Suprapubic skin (tissue), 4 donors: Measurements from ENCODE around the gene RPL18A. TPM values are rescaled to one million over a fixed set of nuclear protein-coding genes. Genes with fewer than 3 reads are reported as not detected.

ENCODE experiments used
- DNase-seq, 2 donors: peaks; one replicate each; pipeline ENCODE4 v3.0.0-alpha.2; 2019; ENCODE audit warnings: low spot score in 2 of 2
- H3K27ac ChIP-seq: fragments of 200-600 bp; sonication (generic); one replicate; pipeline ENCODE4 v1.5.1; 2019
- H3K27me3 ChIP-seq: fragments of 200-600 bp; sonication (generic); one replicate; pipeline ENCODE4 v1.5.1; 2019
- H3K36me3 ChIP-seq: fragments of 200-600 bp; sonication (generic); one replicate; pipeline ENCODE4 v1.5.1; 2019
- H3K4me1 ChIP-seq: fragments of 200-600 bp; sonication (generic); one replicate; pipeline ENCODE4 v1.5.1; 2019
- H3K4me3 ChIP-seq: fragments of 200-600 bp; sonication (generic); one replicate; pipeline ENCODE4 v1.5.1; 2019; ENCODE audit warnings: mild to moderate bottlenecking
- H3K9me3 ChIP-seq: fragments of 200-600 bp; sonication (generic); one replicate; pipeline ENCODE4 v1.5.1; 2019
- CTCF ChIP-seq, 2 donors: fragments of 200-600 bp in 1 of 2; fragments of 450-650 bp in 1 of 2; sonication (generic) in 1 of 2; IDR thresholded peaks; one replicate each; pipeline ENCODE4 v1.5.1; 2016 to 2019; ENCODE audit warnings: antibody characterized with exemption in 2 of 2, mild to moderate bottlenecking in 1 of 2, moderate library complexity in 1 of 2
- EP300 ChIP-seq: sonication (generic); formaldehyde crosslinking; IDR thresholded peaks from one replicate; pipeline ENCODE4 v1.6.1; 2017; ENCODE audit warnings: antibody characterized with exemption
- POLR2A ChIP-seq, 2 donors: fragments of 450-650 bp; IDR thresholded peaks; one replicate each; pipeline ENCODE4 v1.6.1; 2017; ENCODE audit warnings: antibody characterized with exemption in 2 of 2, mild to moderate bottlenecking in 2 of 2, moderate library complexity in 2 of 2
- POLR2AphosphoS5 ChIP-seq, 3 donors: sonication (generic); formaldehyde crosslinking; IDR thresholded peaks; one replicate each; pipeline ENCODE4 v1.6.1; 2017; ENCODE audit warnings: antibody characterized with exemption in 3 of 3
- WGBS: methylation state at CpG from one replicate; pipeline ENCODE4 v1.1.5; 2018; 5-methylcytosine and 5-hydroxymethylcytosine counted together
- total RNA-seq, 4 donors: library from RNA; depleted of rRNA; stranded (reverse); fragments of >200 nt; gene quantifications; one replicate each; pipeline ENCODE4 v1.1.0, GENCODE V29; 2016

RPL18A gene
- total RNA-seq, 4 donors from 2014 or later: 1,229 to 2,185 (median 2,114) TPM

DNA sequence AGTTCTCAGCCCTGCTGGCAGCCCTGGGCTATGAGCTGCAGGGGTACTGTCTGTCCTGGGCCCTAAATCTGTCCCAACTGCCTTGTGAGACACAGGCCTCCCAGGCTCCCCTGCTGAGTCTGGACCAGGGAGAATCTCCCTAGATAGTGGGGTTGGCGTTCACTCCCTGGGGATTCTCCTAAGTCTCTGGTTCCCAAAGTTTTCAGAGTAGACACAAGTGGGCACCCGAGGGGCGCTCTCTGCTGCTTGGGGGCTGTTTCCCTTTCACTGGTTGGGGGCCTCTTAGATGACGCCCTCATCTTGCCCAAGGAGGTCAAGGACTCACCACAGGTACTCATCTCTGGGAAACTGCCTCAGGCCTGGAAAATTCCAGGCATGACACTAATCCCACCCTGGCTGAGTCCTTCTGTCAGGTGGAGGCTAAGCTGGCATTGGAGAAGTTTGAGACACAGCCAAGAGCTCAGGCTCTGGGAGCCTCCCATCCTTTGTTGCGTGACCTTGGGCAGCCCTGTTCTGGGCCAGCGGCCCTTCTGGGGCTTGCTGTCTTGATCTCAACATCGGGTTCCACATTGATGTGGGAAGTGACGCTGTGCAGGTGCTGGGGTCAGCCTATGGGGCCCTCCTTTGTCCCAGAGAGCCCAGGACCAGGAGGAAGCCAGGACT is 3.9 kb downstream of the RPL18A start:
- DNase-seq: no peak
- H3K27me3 ChIP-seq: no peaks in the 10 kb centered on the region
- TF ChIP-seq POLR2A (IDR thresholded peaks at IDR 0.05) (no peak), CTCF (IDR thresholded peaks at IDR 0.05) (no peak), EP300 (no peak), POLR2AphosphoS5 (IDR thresholded peaks at IDR 0.05) (no peak)
- H3K9me3 ChIP-seq: no peaks in the 10 kb centered on the region
- WGBS: 71% methylated on average over 8 of the region's 8 CpGs
- peaks cover 46% of the 10 kb centered on the region for H3K36me3 ChIP-seq
- H3K4me3 ChIP-seq: no peak overlapping the region
- H3K4me1 ChIP-seq: peaks cover 32% of the 10 kb centered on the region
- H3K27ac ChIP-seq: peak overlapping the region; percentile 26

GRCh38 chr19:17865364-17866311 is 5.9 kb downstream of the RPL18A start:
- no peak for DNase-seq
- peaks cover 46% of the 10 kb centered on the region for H3K36me3 ChIP-seq
- TF ChIP-seq EP300: no peak
- no peak overlapping the region for H3K4me3 ChIP-seq
- peaks cover 24% of the 10 kb centered on the region for H3K4me1 ChIP-seq
- no peaks in the 10 kb centered on the region for H3K9me3 ChIP-seq
- H3K27ac ChIP-seq: no peak overlapping the region
- 70% methylated on average over 11 of the region's 13 CpGs for WGBS
- peaks cover 18% of the 10 kb centered on the region for H3K27me3 ChIP-seq

GRCh38 chr19:17866312-17866963 is 6.7 kb downstream of the RPL18A start:
- no peak for TF ChIP-seq POLR2A (IDR thresholded peaks at IDR 0.05)
- no peak for TF ChIP-seq POLR2AphosphoS5 (IDR thresholded peaks at IDR 0.05)

GRCh38 chr19:17866964-17867486 is 7.3 kb downstream of the RPL18A start:
- Histone ChIP-seq H3K27ac (no peak overlapping the region), H3K27me3 (peaks cover 31% of the 10 kb centered on the region), H3K4me3 (no peak overlapping the region), H3K36me3 (peaks cover 38% of the 10 kb centered on the region), H3K9me3 (no peaks in the 10 kb centered on the region), H3K4me1 (peaks cover 15% of the 10 kb centered on the region)
- DNase-seq: no peak
- WGBS: 62% methylated on average over 10 of the region's 11 CpGs
- TF ChIP-seq POLR2A (IDR thresholded peaks at IDR 0.05) (no peak), CTCF (IDR thresholded peaks at IDR 0.05) (no peak), POLR2AphosphoS5 (IDR thresholded peaks at IDR 0.05) (no peak), EP300 (no peak)

More at GRCh38 chr19:17866312-17866963, 6.7 kb downstream of the RPL18A start:
- no peaks in the 10 kb centered on the region for H3K9me3 ChIP-seq
- WGBS: 91% methylated on average over 8 of the region's 8 CpGs
- H3K4me1 ChIP-seq: peaks cover 16% of the 10 kb centered on the region
- H3K27ac ChIP-seq: no peak overlapping the region
- H3K27me3 ChIP-seq: peaks cover 26% of the 10 kb centered on the region
- peaks cover 44% of the 10 kb centered on the region for H3K36me3 ChIP-seq
- no peak for DNase-seq
- H3K4me3 ChIP-seq: no peak overlapping the region

- TF ChIP-seq EP300: no peak
- Histone ChIP-seq H3K27me3 (peaks cover 48% of the 10 kb centered on the region), H3K4me1 (peaks cover 24% of the 10 kb centered on the region), H3K27ac (no peak overlapping the region), H3K9me3 (no peaks in the 10 kb centered on the region), H3K36me3 (peaks cover 22% of the 10 kb centered on the region), H3K4me3 (no peak overlapping the region)
- 69% methylated on average over 6 of the region's 6 CpGs for WGBS
- no peak for DNase-seq
These were observed 9.0 kb downstream of the RPL18A start for GRCh38 chr19:17868669-17869068.

DNA sequence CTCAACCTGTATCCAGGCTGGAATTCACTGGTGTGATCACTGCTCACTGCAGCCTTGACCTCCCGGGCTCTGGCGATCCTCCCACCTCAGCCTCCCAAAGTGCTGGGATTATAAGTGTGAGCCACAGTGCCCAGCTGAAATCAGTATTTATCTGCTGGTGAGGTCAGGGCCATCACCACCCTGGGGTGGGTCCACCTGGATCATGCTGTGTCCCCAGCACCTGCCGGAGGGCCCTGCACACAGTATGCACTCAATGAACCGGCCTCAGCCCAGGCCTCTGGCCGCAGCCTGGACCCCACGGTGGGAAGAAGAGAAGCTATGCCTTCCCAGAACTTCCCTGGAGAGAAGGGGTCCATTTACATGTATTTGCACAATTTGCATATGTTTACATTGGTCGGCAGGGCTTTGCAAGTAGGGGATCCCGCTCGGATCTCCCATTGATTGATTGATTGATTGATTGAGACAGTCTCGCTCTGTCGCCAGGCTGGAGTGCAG is 9.5 kb downstream of the RPL18A start:
- no peak overlapping the region for H3K4me3 ChIP-seq
- H3K9me3 ChIP-seq: no peaks in the 10 kb centered on the region
- H3K4me1 ChIP-seq: peaks cover 29% of the 10 kb centered on the region
- H3K27ac ChIP-seq: no peak overlapping the region
- peaks cover 17% of the 10 kb centered on the region for H3K36me3 ChIP-seq
- DNase-seq: no peak
- 59% methylated on average over 11 of the region's 11 CpGs for WGBS
- TF ChIP-seq EP300: no peak
- no peak for TF ChIP-seq POLR2AphosphoS5 (IDR thresholded peaks at IDR 0.05)
- TF ChIP-seq CTCF (IDR thresholded peaks at IDR 0.05): no peak
- TF ChIP-seq POLR2A (IDR thresholded peaks at IDR 0.05): no peak
- peaks cover 53% of the 10 kb centered on the region for H3K27me3 ChIP-seq
